Left renal pelvis (tissue), 4 donors: ENCODE results near the gene PKNOX1. TPM values are rescaled to one million over a fixed set of nuclear protein-coding genes. Genes with fewer than 3 reads are reported as not detected.
"Not testable (repeated sequence)": the region's sequence is repeated elsewhere in the genome, so short reads cannot be mapped to it uniquely, and the experiment has no call there.

ENCODE experiments used
- DNase-seq, 4 donors: peaks; one replicate each; pipeline ENCODE4 v3.0.0-alpha.2; 2013; ENCODE audit warnings: low read depth in 4 of 4, low spot score in 3 of 4
- polyA plus RNA-seq, 4 donors: library from polyadenylated mRNA; unstranded; fragments of 120-200 nt; gene quantifications; one replicate each; pipeline ENCODE4 v1.2.1, GENCODE V29; 2013; ENCODE audit not compliant: insufficient read length in 4 of 4

The PKNOX1 gene
- polyA plus RNA-seq, 4 donors: 20.7 to 29.6 (median 25.6) TPM

DNA sequence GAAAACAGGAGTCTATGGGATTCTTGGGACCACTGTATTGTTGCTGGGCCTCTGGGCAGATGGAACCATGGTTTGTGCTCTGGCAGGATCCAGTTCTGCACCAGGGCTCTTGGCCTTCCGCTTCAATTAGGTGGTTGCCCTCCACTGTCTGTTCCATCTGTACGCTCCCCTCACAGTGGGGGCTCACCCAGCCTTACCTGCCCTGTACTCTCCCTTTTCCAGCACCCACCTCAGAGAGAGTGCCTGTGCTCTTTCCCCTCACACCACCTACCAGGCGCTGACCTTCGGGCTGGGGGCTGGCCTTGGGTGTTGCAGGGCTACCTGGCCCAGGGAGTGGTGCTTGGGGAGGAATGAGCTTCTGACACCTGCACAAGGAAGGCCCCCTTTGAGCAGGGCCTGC, 7.5 kb downstream of the PKNOX1 start:
- DNase-seq: no peak

DNA sequence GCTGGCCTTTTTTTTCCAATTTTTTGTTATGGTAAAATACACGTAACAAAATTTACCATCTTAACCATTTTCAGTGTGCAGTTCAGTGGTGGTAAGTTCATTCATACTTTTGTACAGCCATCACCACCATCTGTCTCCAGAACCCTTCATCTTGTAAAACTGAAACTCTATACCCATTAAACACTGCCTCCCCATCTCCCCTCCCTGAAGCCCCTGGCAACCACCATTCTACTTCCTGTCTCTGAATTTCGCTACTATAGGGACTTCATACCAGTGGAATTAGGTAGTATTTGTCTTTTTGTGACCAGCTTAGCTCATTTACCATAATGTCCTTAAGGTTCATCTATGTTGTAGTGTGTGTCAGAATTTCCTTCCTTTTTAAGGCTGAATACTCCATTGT, 8.7 kb downstream of the PKNOX1 start:
- DNase-seq: no peak

- DNase-seq: no peak
Measured at GRCh38 chr21:42983869-42984268, 9.5 kb downstream of the PKNOX1 start.

- DNase-seq: no peak
Measured at GRCh38 chr21:42986125-42986783, 11.9 kb downstream of the PKNOX1 start.

- DNase-seq: no peak
Measured at GRCh38 chr21:42988236-42988965, 14.0 kb downstream of the PKNOX1 start.

GRCh38 chr21:42989370-42989769, 15.0 kb downstream of the PKNOX1 start:
- DNase-seq: not testable (repeated sequence)

GRCh38 chr21:42989816-42990650, 15.7 kb downstream of the PKNOX1 start:
- DNase-seq: no peak

- DNase-seq: peak; percentile 44 to 82 (median 68)
Measured at GRCh38 chr21:42991992-42992740, 17.8 kb downstream of the PKNOX1 start.

GRCh38 chr21:42993051-42993712, 18.8 kb downstream of the PKNOX1 start:
- no peak for DNase-seq

- DNase-seq: no peak
Measured at GRCh38 chr21:42997053-42997452, 22.7 kb downstream of the PKNOX1 start.

GRCh38 chr21:42997983-42998382, 23.6 kb downstream of the PKNOX1 start:
- not testable (repeated sequence) for DNase-seq

- not testable (repeated sequence) for DNase-seq
Measured at GRCh38 chr21:42999152-42999551, 24.8 kb downstream of the PKNOX1 start.

GRCh38 chr21:43000041-43000440, 25.7 kb downstream of the PKNOX1 start:
- not testable (repeated sequence) for DNase-seq

- DNase-seq: no peak
Measured at GRCh38 chr21:43001316-43001715, 27.0 kb downstream of the PKNOX1 start.

DNA sequence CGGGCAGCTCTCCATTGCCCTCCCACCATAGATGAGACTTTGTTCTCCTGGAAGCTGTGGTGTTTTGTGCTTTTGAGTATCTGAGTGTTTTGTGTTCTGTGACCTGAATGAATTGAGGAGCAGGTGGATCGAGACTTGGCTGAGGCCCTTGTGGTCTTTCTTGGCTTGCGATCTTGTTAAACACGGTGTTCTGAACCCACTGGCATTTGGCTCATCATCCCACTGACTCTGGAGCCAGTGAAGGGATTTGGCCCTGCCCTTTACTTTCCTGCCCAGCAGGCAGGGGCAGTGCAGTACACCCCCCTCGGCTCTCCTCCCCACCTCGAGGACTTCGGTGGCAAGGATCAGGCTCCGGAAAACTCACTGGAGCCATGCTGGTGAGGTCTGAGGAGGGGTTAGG, 30.6 kb downstream of the PKNOX1 start:
- DNase-seq: no peak

- DNase-seq: no peak
Measured at GRCh38 chr21:43005635-43006034, 31.3 kb downstream of the PKNOX1 start.

- not testable (repeated sequence) for DNase-seq
Measured at GRCh38 chr21:43006051-43006873, 31.9 kb downstream of the PKNOX1 start.

- no peak for DNase-seq
Measured at GRCh38 chr21:43006874-43007208, 32.5 kb downstream of the PKNOX1 start.

GRCh38 chr21:43012596-43012995, 38.2 kb downstream of the PKNOX1 start:
- no peak for DNase-seq
